ENCODE data around the gene UXT. TPM values are rescaled to one million over a fixed set of nuclear protein-coding genes. Genes with fewer than 3 reads are reported as not detected.

The UXT gene
- total and polyA plus RNA-seq, 2 experiments from 2014 or later: 58.4 to 141 TPM

GRCh38 chrX:47632666-47633065 lies 26.3 kb downstream of the UXT start:
- no peak for DNase-seq (ENCODE audit: low spot score)
- Histone ChIP-seq H3K27me3 (ENCODE audit: insufficient read depth) (no peaks in the 10 kb centered on the region), H3K9me2 (ENCODE audit: insufficient read depth) (no peaks in the 10 kb centered on the region), H3K4me2 (no peak overlapping the region), H3K27ac (ENCODE audit: low read depth) (no peak overlapping the region), H2AFZ (no peak overlapping the region), H3K36me3 (ENCODE audit: insufficient read depth) (no peaks in the 10 kb centered on the region), H3K79me2 (replicated peaks; ENCODE audit: insufficient read depth) (no peaks in the 10 kb centered on the region), H4K20me1 (replicated peaks; ENCODE audit: insufficient read depth) (no peaks in the 10 kb centered on the region), H3F3A (replicated peaks; ENCODE audit: low read depth) (no peaks in the 10 kb centered on the region), H3K4me3 (no peak overlapping the region), H3K4me1 (ENCODE audit: insufficient read depth) (peaks cover 5% of the 10 kb centered on the region; the same call in 1 of the 2 replicates)
- no peak for ATAC-seq
- no peak for TF ChIP-seq CREB1 (CRISPR knock-in tag; IDR thresholded peaks at IDR 0.05; ENCODE audit: low read depth)
- H3K27ac Mint-ChIP-seq: no peak overlapping the region
- peaks cover 15% of the 10 kb centered on the region for H3K4me1 Mint-ChIP-seq
- H3K36me3 Mint-ChIP-seq (ENCODE audit: low read depth): peaks cover 16% of the 10 kb centered on the region
- peaks cover 6% of the 10 kb centered on the region for H3K27me3 Mint-ChIP-seq (ENCODE audit: insufficient read depth, low read depth, poor library complexity)
- no peak overlapping the region for H3K4me3 Mint-ChIP-seq
- H3K9me3 Mint-ChIP-seq: no peaks in the 10 kb centered on the region

GRCh38 chrX:47631676-47632075 lies 27.3 kb downstream of the UXT start:
- Histone ChIP-seq H3K4me2 (no peak overlapping the region), H3K36me3 (ENCODE audit: insufficient read depth) (no peaks in the 10 kb centered on the region), H3K4me1 (ENCODE audit: insufficient read depth) (peaks cover 5% of the 10 kb centered on the region; the same call in 1 of the 2 replicates), H3K27me3 (ENCODE audit: insufficient read depth) (no peaks in the 10 kb centered on the region), H4K20me1 (replicated peaks; ENCODE audit: insufficient read depth) (no peaks in the 10 kb centered on the region), H3K4me3 (no peak overlapping the region), H3K79me2 (replicated peaks; ENCODE audit: insufficient read depth) (no peaks in the 10 kb centered on the region), H3K27ac (ENCODE audit: low read depth) (no peak overlapping the region), H3K9me2 (ENCODE audit: insufficient read depth) (no peaks in the 10 kb centered on the region), H3F3A (replicated peaks; ENCODE audit: low read depth) (no peaks in the 10 kb centered on the region), H2AFZ (no peak overlapping the region)
- H3K4me1 Mint-ChIP-seq: peaks cover 11% of the 10 kb centered on the region
- peaks cover 3% of the 10 kb centered on the region for H3K27me3 Mint-ChIP-seq (ENCODE audit: insufficient read depth, low read depth, poor library complexity)
- DNase-seq (ENCODE audit: low spot score) (no peak), ATAC-seq (no peak)
- no peak overlapping the region for H3K4me3 Mint-ChIP-seq
- H3K27ac Mint-ChIP-seq: no peak overlapping the region
- H3K9me3 Mint-ChIP-seq: no peaks in the 10 kb centered on the region
- H3K36me3 Mint-ChIP-seq (ENCODE audit: low read depth): peaks cover 8% of the 10 kb centered on the region
- TF ChIP-seq POLR2AphosphoS5 (IDR thresholded peaks at IDR 0.05; ENCODE audit: low read depth) (no peak), ZNF114 (CRISPR knock-in tag; IDR thresholded peaks at IDR 0.05) (no peak), CREB1 (CRISPR knock-in tag; IDR thresholded peaks at IDR 0.05; ENCODE audit: low read depth) (no peak), JUNB (IDR thresholded peaks at IDR 0.05; ENCODE audit: unreplicated experiment) (no peak), REST (IDR thresholded peaks at IDR 0.05; ENCODE audit: unreplicated experiment) (no peak), ZNF331 (CRISPR knock-in tag; IDR thresholded peaks at IDR 0.05; ENCODE audit: low read depth) (no peak), ETS1 (IDR thresholded peaks at IDR 0.05) (no peak), STAT1 (IDR thresholded peaks at IDR 0.05; ENCODE audit: unreplicated experiment) (no peak), ZNF462 (CRISPR knock-in tag; IDR thresholded peaks at IDR 0.05) (no peak), EZH2 (IDR thresholded peaks at IDR 0.05; ENCODE audit: low read depth, unreplicated experiment) (no peak), NANOG (IDR thresholded peaks at IDR 0.05; ENCODE audit: borderline replicate concordance) (no peak), EZH2phosphoT487 (IDR thresholded peaks at IDR 0.05; ENCODE audit: unreplicated experiment) (no peak)
